Panc1 (cell line): ENCODE measurements around the gene TOM1. TPM values are rescaled to one million over a fixed set of nuclear protein-coding genes. Genes with fewer than 3 reads are reported as not detected.

Source experiments
- ATAC-seq: fragments of 200-7000 bp; cut with Tn5 transposase; 2 replicates; pipeline ENCODE4 v1.9.1; 2020; ENCODE audit warnings: mild to moderate bottlenecking, moderate library complexity
- BruUV-seq: library from RNA; stranded (reverse); fragments of 400-500 nt; replicated peaks from 2 replicates; lab custom pipeline; 2021; lab: Mats Ljungman, UMichigan
- CTCF ChIA-PET: fragments of 300-600 bp; sonication (Branson Sonifier 250); formaldehyde crosslinking; loops from one replicate; lab custom pipeline; 2022; ENCODE audit warnings: antibody characterized with exemption; lab: Charles Lee
- POLR2A ChIA-PET: fragments of 300-600 bp; sonication (Branson Sonifier 250); formaldehyde crosslinking; loops from one replicate; lab custom pipeline; 2022; ENCODE audit warnings: antibody characterized with exemption; lab: Charles Lee
- DNase-seq: peaks from one replicate; pipeline ENCODE4 v3.0.0-alpha.2; 2010; ENCODE audit warnings: low read depth, low spot score
- H3K27ac ChIP-seq: 2 replicates; pipeline ENCODE4 v1.5.1; 2011; ENCODE audit warnings: mild to moderate bottlenecking, low read length, inconsistent platforms
- H3K27me3 ChIP-seq: fragments of 200-500 bp; sonication (Bioruptor generic); 2 replicates; pipeline ENCODE4 v1.6.0; 2014; ENCODE audit warnings: low read length, inconsistent platforms; ENCODE audit not compliant: control insufficient read depth, insufficient read depth
- H3K36me3 ChIP-seq: fragments of 200-500 bp; sonication (Bioruptor generic); 2 replicates; pipeline ENCODE4 v1.5.1; 2014; ENCODE audit warnings: inconsistent platforms, mild to moderate bottlenecking, low read length, moderate library complexity; ENCODE audit not compliant: control insufficient read depth, insufficient read depth
- H3K4me1 ChIP-seq: 2 replicates; pipeline ENCODE4 v1.5.1; 2011; ENCODE audit warnings: inconsistent platforms, mild to moderate bottlenecking, low read length, moderate library complexity; ENCODE audit not compliant: control insufficient read depth, insufficient read depth
- H3K4me3 ChIP-seq, 2 experiments: 2 replicates each; pipeline ENCODE4 v1.5.1; 2011 to 2012; ENCODE audit warnings: low read depth in 2 of 2, low read length in 2 of 2, mild to moderate bottlenecking in 2 of 2, inconsistent platforms in 1 of 2, moderate library complexity in 1 of 2
- H3K9me3 ChIP-seq: fragments of 200-500 bp; sonication (Bioruptor generic); 2 replicates; pipeline ENCODE4 v1.5.1; 2014; ENCODE audit warnings: low read depth, mild to moderate bottlenecking, inconsistent platforms, low read length, moderate library complexity; ENCODE audit not compliant: control insufficient read depth, insufficient read depth
- CTCF ChIP-seq: fragments of 450-650 bp; IDR thresholded peaks from 2 replicates; pipeline ENCODE4 v1.5.1; 2017; ENCODE audit warnings: mild to moderate bottlenecking
- POLR2AphosphoS5 ChIP-seq: IDR thresholded peaks from 2 replicates; pipeline ENCODE4 v1.6.1; 2012; ENCODE audit warnings: mild to moderate bottlenecking, low read depth, low read length, moderate library complexity
- REST ChIP-seq, 2 experiments: IDR thresholded peaks; 2 replicates each; pipeline ENCODE4 v1.6.1; 2011 to 2012; ENCODE audit warnings: low read depth in 2 of 2, control low read depth in 1 of 2, low read length in 1 of 2, mild to moderate bottlenecking in 1 of 2, moderate library complexity in 1 of 2; ENCODE audit not compliant: insufficient read depth in 1 of 2
- SIN3A ChIP-seq: IDR thresholded peaks from 2 replicates; pipeline ENCODE4 v1.6.1; 2012; ENCODE audit warnings: low read depth, mild to moderate bottlenecking, low read length, moderate library complexity, borderline replicate concordance; ENCODE audit not compliant: insufficient read depth
- TCF7L2 ChIP-seq: IDR thresholded peaks from 2 replicates; pipeline ENCODE4 v1.6.1; 2011; ENCODE audit warnings: mild to moderate bottlenecking, low read depth, low read length, inconsistent platforms
- in situ Hi-C: cut with HindIII; loops from 2 replicates; pipeline ENCODE4 v1.10.0; 2016; ENCODE audit warnings: low sequenced_read_pairs, low pct_unique_long_range_greater_than_20kb
- intact Hi-C: fragments of 100-400 bp; cut with micrococcal nuclease; formaldehyde crosslinking; loops from one replicate; pipeline ENCODE4 v1.10.0; 2022; ENCODE audit not compliant: unreplicated experiment
- total RNA-seq: library from RNA; stranded (reverse); gene quantifications from one replicate; pipeline ENCODE4 v1.2.1, GENCODE V29; 2021; ENCODE audit not compliant: unreplicated experiment

The TOM1 gene
- total RNA-seq, 1 experiment from 2014 or later, result 32.7 TPM

GRCh38 chr22:35344956-35345690 is 45.4 kb downstream of the TOM1 start:
- BruUV-seq, result no TSS peak
- Histone ChIP-seq H3K36me3 (no peaks in the 10 kb centered on the region), H3K27ac (no peak overlapping the region), H3K4me3 (no peak overlapping the region), H3K27me3 (no peaks in the 10 kb centered on the region), H3K9me3 (no peaks in the 10 kb centered on the region), H3K4me1 (peaks cover 5% of the 10 kb centered on the region)
- ChIA-PET POLR2A (interaction anchor here (0.6 kb wide), 1 partner anchor 26 kb away, joined by 10 read pairs; no protein-coding TSS in a partner anchor), CTCF (no interaction called here)
- intact Hi-C loops, result no loop called here
- no peak for ATAC-seq
- TF ChIP-seq REST (IDR thresholded peaks at IDR 0.05; ENCODE audit: insufficient read depth in 1 of 2, low read depth in 2 of 2, low read length in 1 of 2), result no peak
- no peak for TF ChIP-seq POLR2AphosphoS5
- no peak for DNase-seq
- in situ Hi-C loops, result no loop called here

DNA sequence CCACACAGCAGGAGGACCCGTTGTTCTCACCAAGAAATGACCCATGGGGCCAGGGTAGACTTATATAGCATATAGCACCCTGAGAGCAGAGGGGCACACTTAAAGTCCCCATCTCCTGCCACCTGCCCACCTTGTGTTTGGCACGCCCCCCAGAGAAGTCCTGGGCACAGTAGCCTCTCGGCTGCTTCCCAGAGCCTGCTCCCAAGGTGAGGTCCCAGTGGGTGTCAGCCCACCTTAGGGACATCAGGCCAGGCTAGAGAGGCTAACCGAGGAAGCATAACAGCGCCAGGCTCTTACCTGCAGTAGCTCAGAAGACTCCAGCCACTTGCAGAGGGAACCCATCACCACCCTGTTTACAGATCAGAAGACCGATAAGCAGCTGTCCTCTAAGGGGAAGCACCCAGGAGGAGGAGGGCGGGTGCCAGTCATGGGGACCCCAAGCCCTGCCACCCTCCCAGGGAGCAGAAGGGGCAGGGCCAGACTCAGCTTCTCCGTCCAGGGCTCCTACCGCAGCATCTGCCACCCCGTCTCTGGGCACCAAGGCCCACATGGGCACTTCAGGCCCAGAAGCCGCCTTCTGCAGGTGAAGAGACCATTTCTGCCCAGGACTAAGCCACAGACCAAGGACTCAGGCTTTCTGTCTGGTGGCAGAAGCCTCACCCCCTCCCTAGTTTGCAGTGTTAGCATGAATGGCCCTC is 46.3 kb downstream of the TOM1 start:
- no peaks in the 10 kb centered on the region for H3K36me3 ChIP-seq
- H3K9me3 ChIP-seq, result no peaks in the 10 kb centered on the region
- ATAC-seq (no peak), DNase-seq (no peak)
- no peak overlapping the region for H3K4me3 ChIP-seq
- TF ChIP-seq POLR2AphosphoS5 (no peak), REST (IDR thresholded peaks at IDR 0.05; ENCODE audit: insufficient read depth in 1 of 2, low read depth in 2 of 2, low read length in 1 of 2) (no peak), TCF7L2 (no peak), SIN3A (no peak), CTCF (no peak)
- H3K4me1 ChIP-seq, result peaks cover 10% of the 10 kb centered on the region
- no peak overlapping the region for H3K27ac ChIP-seq
- in situ Hi-C loops, result no loop called here
- POLR2A ChIA-PET, result no interaction called here
- H3K27me3 ChIP-seq, result no peaks in the 10 kb centered on the region
- no TSS peak for BruUV-seq
- intact Hi-C loops, result no loop called here
- CTCF ChIA-PET, result interaction anchor here (0.5 kb wide), 1 partner anchor 782 kb away, joined by 5 read pairs; no protein-coding TSS in a partner anchor
